ENCODE measurements around the gene TMEM138.

- TF ChIP-seq CTCF (IDR thresholded peaks at IDR 0.05) (no peak), EZH2 (IDR thresholded peaks at IDR 0.05) (no peak), EZH2phosphoT487 (IDR thresholded peaks at IDR 0.05) (no peak)
Measured at GRCh38 chr11:61338783-61339489, 23.2 kb upstream of the TMEM138 start.
